ENCODE data around the gene TMEM204.

Gene TMEM204

DNA sequence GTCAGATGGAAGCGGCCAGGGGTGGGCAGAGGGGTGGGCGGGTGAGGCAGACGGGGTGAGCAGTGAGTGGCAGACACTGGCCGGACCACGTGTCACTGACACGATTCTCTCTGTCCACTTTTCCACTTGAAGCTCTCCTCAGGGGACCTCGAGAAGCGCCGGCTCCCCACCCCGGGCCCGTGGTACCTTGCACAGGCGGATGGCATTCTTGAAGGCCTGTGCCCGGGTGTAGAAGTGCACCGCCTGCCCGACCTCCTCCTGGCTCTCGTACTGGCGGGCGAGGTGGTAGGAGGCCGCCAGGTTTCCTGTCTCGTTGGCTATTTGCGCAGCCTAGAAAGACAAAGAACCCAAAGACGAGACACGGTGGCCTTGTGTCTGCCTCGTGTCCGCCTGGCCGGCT lies 9.1 kb upstream of the TMEM204 start:
- no peak for DNase-seq

DNA sequence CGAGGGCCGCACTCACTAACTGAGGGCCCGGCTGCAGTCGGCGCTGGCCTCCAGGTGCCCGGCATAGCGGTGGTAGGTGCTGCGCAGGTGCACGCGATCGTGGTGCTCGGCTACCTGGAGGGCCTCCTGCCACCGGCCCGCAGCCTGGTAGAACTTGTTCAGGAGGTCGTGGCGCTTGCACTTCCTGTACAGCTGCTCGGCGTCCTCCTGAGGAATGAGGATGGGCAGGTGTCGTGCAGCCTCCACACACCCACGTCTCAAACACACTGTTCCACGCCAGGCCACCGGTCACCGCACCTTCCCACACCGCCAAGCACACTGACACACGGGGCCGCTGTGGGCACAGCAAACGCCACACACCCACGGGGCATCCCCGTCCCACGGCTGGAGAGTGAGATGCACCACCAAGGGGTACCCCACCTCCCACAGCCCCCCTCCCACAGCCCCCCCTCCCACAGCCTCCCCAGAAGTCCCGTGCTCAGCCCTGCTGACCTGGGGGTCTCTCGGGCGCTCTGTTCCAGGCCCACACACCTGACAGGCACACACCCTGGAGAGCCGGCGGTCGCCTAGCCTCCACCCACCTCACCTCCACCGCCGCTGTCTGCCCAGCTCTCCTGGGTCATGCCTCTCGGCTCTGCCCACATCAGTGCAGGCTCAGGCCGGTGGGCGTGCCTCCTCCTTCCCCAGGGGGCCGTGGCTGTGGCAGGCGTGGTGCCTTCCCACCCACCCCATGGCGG lies 7.4 kb upstream of the TMEM204 start:
- no peak for DNase-seq

- DNase-seq: no peak
These were observed 6.6 kb upstream of the TMEM204 start for GRCh38 chr16:1526608-1527555.

DNA sequence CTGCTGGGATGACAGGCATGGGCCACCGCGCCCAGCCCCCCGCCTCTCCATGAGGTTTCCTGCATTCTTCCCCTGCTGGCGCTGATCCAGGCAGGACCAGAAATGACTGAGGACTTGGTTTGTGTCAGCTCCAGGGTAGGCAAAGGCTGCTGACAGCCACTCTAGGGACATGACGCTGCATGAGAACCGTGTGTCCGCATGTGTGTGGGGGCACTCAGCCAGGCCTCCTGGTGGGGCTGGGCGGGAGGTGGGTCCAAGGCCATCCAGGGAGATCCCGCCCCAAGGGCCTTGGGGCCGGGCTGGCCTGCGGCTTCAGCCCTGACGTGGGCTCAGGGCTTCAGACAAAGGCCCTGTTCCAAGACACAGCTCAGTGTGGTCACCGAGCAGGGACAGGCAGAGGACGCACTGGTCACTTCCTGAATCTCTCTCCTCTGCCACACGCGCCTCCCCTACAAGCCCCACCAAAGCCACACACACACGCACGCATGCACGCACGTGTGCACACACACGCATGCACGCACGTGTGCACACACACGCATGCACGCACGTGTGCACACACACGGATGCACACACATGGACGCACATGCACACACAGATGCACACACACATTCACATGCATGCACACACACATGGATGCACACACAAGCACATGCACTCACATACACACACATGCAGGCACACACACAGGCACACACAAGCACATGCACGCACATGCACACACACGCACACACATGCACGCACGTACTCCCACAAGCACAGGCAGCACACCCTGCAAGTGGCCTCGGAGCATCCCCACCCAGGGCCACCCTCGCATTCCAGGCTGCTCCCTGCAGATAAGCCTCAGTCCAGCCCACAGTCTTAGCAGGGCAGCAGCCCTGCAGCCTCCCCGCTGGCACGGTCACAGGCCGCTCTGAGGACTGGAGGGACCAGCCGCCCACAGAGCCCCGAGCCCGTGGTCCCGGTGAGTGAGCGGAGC lies 5.3 kb upstream of the TMEM204 start:
- no peak for DNase-seq

DNA sequence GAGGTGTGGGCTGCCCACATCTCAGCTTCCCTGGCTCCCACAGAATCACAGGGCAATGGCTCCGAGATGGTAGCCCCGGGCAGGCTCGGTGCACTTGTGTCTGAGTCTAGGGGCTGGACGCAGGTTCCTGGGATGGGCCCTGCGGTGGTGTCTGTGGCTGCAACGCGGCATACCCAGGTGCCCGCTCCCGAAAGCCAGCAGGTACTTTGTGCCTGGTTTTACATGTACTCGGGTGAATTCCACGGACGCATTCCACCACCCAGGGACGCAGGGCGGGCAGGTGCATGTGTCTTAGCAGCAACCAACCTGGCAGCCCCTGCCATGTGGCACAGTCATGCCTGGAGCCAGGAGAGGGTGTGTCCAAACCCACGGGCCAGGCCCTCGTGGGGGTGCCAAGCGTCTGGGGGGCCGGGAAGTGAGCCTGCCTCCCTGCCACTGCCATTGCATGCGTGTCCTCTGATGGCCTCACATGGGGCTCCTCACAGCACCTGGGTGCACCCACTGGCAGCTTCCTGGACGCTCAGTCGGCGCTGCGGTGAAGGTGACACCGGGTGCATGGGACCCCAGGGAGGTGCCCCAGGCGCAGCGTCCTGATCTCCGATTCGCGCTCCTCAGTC lies 4.4 kb upstream of the TMEM204 start:
- no peak for DNase-seq

DNA sequence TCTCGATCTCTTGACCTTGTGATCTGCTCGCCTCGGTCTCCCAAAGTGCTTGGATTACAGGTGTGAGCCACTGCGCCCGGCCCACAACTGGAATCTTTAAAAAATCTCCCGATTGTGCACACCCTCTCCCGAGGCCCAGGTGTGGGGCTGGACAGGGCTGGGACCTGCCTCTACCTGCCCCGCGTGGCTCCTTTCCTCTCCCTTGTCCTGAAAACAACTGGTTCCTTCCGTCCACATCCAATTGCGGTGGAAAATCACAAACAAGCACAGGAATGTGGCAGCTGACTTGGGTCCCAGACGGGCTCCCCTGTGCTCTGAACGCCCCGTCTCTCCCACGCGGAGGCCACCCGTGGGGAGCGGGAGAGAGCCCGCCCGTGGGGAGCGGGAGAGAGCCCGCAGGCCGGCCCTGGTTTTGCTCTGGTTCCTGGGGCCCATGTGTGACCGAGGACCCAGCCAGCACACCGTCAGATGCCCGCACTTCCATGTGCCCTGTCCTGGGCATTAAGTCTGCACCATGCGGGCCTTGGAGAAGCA lies 3.0 kb upstream of the TMEM204 start:
- no peak for DNase-seq

DNA sequence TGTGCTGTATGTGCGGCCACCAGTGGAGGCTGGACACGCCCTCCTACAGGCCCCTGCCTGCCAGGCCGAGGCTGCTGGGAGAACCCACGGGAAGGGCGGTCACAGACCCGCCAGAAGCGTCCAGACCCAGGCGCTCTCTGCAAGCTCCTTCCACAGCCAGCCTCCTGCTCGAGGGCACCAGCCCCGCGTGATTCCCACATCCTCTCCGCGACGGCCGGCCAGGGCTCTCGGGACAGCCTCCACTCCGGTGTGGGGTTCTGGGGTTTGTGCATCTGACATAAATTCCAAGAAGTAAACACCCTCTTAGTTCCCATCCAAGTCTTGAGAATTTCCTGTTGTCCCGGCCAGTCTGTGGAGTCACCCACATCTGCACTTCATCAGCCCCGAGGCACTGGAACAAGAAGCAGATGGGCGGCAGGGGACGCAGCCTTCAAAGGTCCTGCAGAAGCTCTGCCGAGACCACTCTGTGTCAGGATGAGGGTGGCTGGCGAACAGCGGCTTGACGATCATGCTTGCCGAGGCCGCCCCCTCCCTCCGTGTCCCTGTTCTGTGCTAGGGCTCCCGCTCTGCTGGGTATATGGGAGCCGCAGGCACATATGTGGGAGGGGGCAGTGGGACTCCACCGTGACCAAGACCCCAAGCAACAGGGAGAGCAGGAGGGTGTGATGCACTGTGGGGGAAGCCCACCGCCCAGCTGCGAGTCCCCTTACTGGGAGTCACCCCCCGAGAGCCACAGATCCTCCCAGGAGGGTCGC lies 2.4 kb upstream of the TMEM204 start:
- no peak for DNase-seq

DNA sequence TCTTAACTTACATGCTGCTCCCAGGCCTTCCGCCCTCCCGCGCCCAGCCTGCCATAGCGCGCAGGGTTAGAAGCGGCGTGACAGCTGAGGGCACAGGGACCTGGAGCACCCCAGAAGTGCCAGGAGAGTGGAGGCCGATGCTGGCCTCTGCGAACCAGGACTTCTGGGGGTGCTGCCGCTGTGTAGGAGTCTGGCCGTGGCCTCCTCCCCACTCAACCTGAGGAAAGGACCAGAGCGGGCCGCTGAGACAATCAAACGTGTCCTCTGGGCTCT lies 1.9 kb upstream of the TMEM204 start:
- DNase-seq: no peak

DNA sequence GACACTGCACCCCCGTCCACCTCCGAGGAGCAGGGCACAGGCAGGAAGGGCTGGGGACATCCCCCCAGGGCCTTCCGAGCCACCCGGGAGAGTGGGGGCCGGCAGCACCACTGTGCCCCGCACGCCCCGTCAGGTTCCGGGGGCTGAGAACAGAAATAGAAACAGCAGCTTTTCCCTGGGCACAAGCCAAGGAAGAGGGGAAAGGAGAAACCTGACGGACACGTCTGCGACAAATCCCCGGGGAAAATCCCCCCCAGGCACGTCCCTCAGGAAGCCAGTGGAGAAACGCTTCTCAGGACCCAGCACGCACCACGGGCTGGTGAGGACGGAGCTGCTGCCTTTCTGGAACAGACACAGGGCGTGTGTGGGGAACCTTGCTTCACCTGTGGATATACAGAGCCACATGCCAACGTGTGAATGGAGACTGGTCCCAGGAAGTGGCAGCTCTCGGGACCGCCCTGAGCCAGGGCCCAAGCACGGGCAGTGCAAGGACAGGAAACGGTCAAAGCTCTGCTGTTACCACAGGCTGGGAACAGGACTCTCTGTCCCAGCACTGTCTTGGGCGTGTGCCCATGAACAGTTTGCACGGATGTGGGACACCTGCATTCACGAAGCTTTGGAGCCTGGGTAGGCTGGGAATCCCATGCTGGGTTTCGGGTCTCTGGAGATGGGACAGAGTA lies 1.2 kb upstream of the TMEM204 start:
- no peak for DNase-seq

GRCh38 chr16:1532771-1533170 lies 695 bp upstream of the TMEM204 start:
- no peak for DNase-seq

GRCh38 chr16:1534021-1535020 lies 855 bp downstream of the TMEM204 start:
- DNase-seq: no peak

DNA sequence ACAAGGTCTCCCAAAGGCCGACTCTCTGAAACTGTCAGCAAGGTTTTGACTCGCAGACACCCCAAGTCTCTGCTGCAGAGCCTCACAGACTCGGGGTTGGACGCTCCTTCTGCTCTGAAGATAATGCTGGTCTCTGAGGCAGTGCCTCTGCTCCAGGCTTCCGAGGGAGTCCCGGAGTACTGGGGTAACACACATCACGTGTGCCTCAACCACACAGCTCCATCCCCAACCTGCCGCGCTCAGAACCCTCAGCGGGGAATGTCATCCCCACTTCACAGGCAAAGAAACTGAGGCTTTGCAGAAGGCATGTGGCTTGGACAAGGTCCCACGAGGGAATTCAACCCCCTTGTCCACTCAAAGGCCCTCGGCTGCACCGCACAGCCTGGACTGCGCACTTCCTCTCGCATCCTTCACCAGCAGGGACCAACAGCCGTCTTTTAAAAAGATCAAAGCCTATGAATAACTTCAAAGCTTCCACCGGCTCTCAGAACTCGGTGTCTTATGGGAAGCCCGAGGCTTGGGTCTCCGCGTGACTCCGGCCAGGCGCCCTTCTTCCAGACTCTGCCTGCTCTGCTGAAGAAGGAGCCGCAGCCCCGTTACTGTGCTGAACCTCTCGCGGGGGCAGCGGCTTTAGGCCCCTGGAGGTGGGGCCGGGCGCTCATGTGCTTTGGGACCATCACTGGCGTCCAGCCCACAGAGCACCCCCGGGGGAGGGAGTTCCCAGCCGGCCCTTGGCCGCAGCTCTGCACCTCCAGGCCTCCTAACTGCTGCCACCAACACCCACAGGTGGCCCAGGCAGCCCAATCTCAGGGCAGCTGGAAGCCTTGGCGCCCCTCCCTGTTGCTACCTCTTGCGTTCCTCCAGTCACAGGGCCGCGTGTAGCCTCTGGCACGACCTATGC lies 2.2 kb downstream of the TMEM204 start:
- no peak for DNase-seq

- no peak for DNase-seq
These were observed 3.1 kb downstream of the TMEM204 start for GRCh38 chr16:1536601-1537000.

DNA sequence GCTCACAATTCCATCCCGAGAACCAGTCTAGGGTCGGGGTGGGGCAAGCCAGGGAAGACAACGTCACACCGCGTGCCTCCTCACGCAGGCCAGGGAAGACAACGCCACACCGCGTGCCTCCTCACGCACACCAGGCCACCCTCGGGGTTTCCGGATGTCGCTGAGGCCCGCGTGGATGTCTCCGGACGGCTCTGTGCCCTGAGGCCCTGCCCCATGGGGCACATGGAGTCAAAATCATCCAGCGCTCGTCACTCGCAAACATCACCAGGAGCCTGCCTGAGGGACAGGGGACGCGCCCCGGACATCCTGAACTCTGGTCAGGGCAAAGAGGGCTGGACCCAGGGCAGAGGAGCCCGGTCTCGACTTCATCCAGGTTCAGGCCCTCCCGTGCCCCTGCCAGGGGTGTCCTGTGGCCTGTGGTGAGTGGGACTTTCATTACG lies 3.7 kb downstream of the TMEM204 start:
- no peak for DNase-seq

GRCh38 chr16:1537763-1538289 lies 4.4 kb downstream of the TMEM204 start:
- DNase-seq: no peak

DNA sequence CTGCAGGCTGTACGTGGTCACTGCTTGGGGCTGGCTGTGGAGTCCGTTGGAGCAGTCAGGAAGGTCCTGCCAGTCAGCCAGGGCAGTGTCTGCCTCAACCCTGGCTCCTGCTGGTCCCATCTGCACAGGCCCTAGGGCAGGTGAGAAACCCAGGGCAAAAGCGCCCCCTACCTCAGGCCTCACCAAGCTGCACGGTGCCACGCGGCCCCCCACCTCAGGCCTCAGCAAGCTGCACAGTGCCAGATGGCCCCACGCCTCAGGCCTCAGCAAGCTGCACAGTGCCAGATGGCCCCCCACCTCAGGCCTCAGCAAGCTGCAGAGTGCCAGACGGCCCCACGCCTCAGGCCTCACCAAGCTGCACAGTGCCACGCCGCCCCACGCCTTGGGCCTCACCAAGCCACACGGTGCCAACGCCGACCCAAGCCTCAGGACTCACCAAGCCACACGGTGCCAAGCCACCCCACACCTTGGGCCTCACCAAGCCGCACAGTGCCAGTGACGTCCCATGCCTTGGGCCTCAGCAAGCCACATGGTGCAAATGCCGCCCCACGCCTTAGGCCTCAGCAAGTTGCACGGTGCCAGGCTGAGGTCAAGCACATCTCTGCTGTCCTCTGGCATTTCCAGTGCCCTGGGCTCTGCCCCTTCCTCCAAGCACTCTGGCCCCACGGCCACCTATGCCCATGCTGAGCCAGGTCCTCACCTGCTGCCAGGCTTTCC lies 5.5 kb downstream of the TMEM204 start:
- no peak for DNase-seq

DNA sequence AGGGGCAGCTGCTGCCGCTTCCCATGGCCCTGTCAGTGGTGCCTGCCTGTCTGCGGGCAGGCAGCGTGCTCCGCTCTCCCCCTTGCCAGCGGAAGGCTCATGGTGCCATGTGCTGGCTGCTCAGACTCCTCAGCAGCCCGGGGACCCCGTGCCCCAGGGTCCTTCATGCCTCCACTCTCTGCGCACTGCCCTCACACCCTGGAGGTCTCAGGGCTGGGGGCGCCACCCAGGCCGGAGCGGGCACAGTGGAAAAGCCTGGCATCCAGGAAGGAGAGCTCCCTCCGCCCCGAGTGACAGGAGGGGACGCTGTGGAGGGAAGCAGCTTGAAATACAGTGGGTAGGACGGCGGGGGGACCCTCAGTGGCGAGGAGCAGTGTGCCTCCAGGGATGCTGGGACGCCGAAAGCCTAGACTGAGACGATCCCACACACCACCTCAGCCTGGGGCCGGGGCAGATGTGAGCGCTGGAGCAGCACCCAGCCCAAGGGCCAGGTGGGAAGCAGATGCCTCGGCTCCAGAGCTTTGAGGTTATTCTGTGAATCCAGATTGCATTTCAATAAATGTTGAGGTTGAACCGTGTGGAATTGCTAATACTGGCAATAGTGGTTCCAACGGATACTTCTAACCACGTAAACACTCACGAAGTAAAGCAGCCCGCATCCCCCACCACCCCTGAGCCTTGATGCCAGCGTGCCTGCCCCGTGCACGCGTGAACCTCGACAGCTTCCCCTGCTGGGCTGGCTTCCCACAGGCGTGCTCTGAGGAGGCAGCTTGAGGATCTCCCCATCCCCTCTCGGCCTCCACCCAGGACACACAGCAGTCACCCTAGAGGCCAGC lies 6.5 kb downstream of the TMEM204 start:
- DNase-seq: no peak

All from DMS79 treated with DMSO at 0.1 percent for 48 hours (cell line).